Activated CD4-positive, alpha-beta T cell treated with anti-CD3 and anti-CD28 coated beads for 36 hours (primary cell): ENCODE data around the gene FIS1. TPM values are rescaled to one million over a fixed set of nuclear protein-coding genes. Genes with fewer than 3 reads are reported as not detected.
"Not testable (repeated sequence)": the region's sequence is repeated elsewhere in the genome, so short reads cannot be mapped to it uniquely, and the experiment has no call there.

Source experiments
- ATAC-seq: fragments of 200-7000 bp; cut with Tn5 transposase; one replicate; pipeline ENCODE4 v1.10.0; 2021; ENCODE audit warnings: mild to moderate bottlenecking, moderate library complexity
- CTCF ChIA-PET: fragments of 350-600 bp; sonication (Branson Sonifier 250); formaldehyde crosslinking; loops from one replicate; lab custom pipeline; 2021; ENCODE audit warnings: antibody characterized with exemption; lab: Charles Lee
- POLR2A ChIA-PET: fragments of 350-600 bp; sonication (Branson Sonifier 250); formaldehyde crosslinking; loops from one replicate; lab custom pipeline; 2021; ENCODE audit warnings: antibody characterized with exemption, inconsistent platforms; lab: Charles Lee
- DNase-seq: peaks from one replicate; pipeline ENCODE4 v3.0.0-alpha.2; 2020
- H3K27ac Mint-ChIP-seq: one replicate; pipeline ENCODE4 v1.8.0; 2021; ENCODE audit warnings: mixed read lengths
- H3K27me3 Mint-ChIP-seq: one replicate; pipeline ENCODE4 v1.8.0; 2021; ENCODE audit warnings: mixed read lengths
- H3K36me3 Mint-ChIP-seq: one replicate; pipeline ENCODE4 v1.8.0; 2021; ENCODE audit warnings: low read depth, mixed read lengths
- H3K4me1 Mint-ChIP-seq: one replicate; pipeline ENCODE4 v1.8.0; 2021; ENCODE audit warnings: mixed read lengths
- H3K4me3 Mint-ChIP-seq: one replicate; pipeline ENCODE4 v1.8.0; 2021; ENCODE audit warnings: mild to moderate bottlenecking, moderate library complexity, mixed read lengths
- H3K9me3 Mint-ChIP-seq: one replicate; pipeline ENCODE4 v1.8.0; 2021; ENCODE audit warnings: low read depth, mixed read lengths
- intact Hi-C, 2 experiments: fragments of 100-400 bp; cut with DNase I in 1 of 2; cut with micrococcal nuclease in 1 of 2; formaldehyde crosslinking; loops; one replicate each; pipeline versions ENCODE4 v1.14.2 to v1.15.1; 2022 to 2024; cut with DNase I, micrococcal nuclease
- total RNA-seq, 2 experiments: library from RNA; stranded (reverse); gene quantifications; one replicate each; pipeline ENCODE4 v1.2.3, GENCODE V29; 2021

FIS1 gene
- total RNA-seq: 10 to 100 TPM; 70.5 to 92.6 TPM

- peak within 1 kb of the TSS; percentile 97 for H3K27ac Mint-ChIP-seq
- ChIA-PET POLR2A (interaction anchor here (0.5 to 0.9 kb wide), 7 partner anchors 8 to 814 kb away, joined by 3 to 7 read pairs (median 3); partner anchors contain the start of genes PLOD3 and ZNHIT1), CTCF (interaction anchor here (0.5 to 3.8 kb wide), 18 partner anchors 9 to 539 kb away, joined by 3 to 44 read pairs (median 4); partner anchors contain the start of genes IFT22, PLOD3, POP7 and TRIM56)
- H3K4me1 Mint-ChIP-seq: peaks cover 25% of the 10 kb centered on the region
- H3K27me3 Mint-ChIP-seq: no peaks in the 10 kb centered on the region
- no peaks in the 10 kb centered on the region for H3K9me3 Mint-ChIP-seq
- intact Hi-C loops: loop anchor here (1.0 to 10.0 kb wide), 11 partner anchors 8 to 570 kb away; partner anchors contain the start of genes TRIM56 (in 2 of the 2), ZNHIT1 (in 2 of the 2), AP1S1 (in 1 of the 2) and GNB2 (in 1 of the 2)
- peaks cover 34% of the 10 kb centered on the region for H3K36me3 Mint-ChIP-seq
- peak; percentile 96 for ATAC-seq
- peak within 1 kb of the TSS; percentile 97 for H3K4me3 Mint-ChIP-seq
- peak; percentile 97 for DNase-seq
These were observed at the start of gene FIS1 for GRCh38 chr7:101244375-101245146. TSS of gene FIS1 (minus strand) at chr7:101245081. CDS start at chr7:101245004, 77 bp downstream.

GRCh38 chr7:101294039-101294831 is 49.4 kb upstream of the FIS1 start:
- Mint-ChIP-seq H3K27me3 (peaks cover 30% of the 10 kb centered on the region), H3K4me1 (peaks cover 3% of the 10 kb centered on the region), H3K4me3 (no peak overlapping the region), H3K9me3 (no peaks in the 10 kb centered on the region), H3K36me3 (no peaks in the 10 kb centered on the region), H3K27ac (no peak overlapping the region)
- ChIA-PET POLR2A (no interaction called here), CTCF (interaction anchor here (0.6 to 1.0 kb wide), 2 partner anchors 27 to 149 kb away, joined by 3 read pairs; partner anchors contain the start of gene IFT22)
- DNase-seq: no peak
- intact Hi-C loops: no loop called here
- ATAC-seq: no peak

- H3K36me3 Mint-ChIP-seq, H3K9me3 Mint-ChIP-seq, ATAC-seq, DNase-seq, H3K27ac Mint-ChIP-seq, H3K4me1 Mint-ChIP-seq, POLR2A ChIA-PET, intact Hi-C loops, H3K4me3 Mint-ChIP-seq: not testable (repeated sequence)
- CTCF ChIA-PET: interaction anchor here (0.6 to 1.4 kb wide), 4 partner anchors 28 to 148 kb away, joined by 3 read pairs; partner anchors contain the start of gene IFT22
- H3K27me3 Mint-ChIP-seq: peaks cover 28% of the 10 kb centered on the region
These were observed 48.5 kb upstream of the FIS1 start for GRCh38 chr7:101293069-101294021.

GRCh38 chr7:101292566-101292965 is 47.7 kb upstream of the FIS1 start:
- intact Hi-C loops, H3K27ac Mint-ChIP-seq, H3K4me3 Mint-ChIP-seq, H3K36me3 Mint-ChIP-seq, H3K9me3 Mint-ChIP-seq, DNase-seq, POLR2A ChIA-PET, ATAC-seq, H3K4me1 Mint-ChIP-seq: not testable (repeated sequence)
- CTCF ChIA-PET: interaction anchor here (0.9 to 1.4 kb wide), 2 partner anchors 10 to 100 kb away, joined by 3 to 4 read pairs; no protein-coding TSS in a partner anchor
- peaks cover 24% of the 10 kb centered on the region for H3K27me3 Mint-ChIP-seq

- H3K4me1 Mint-ChIP-seq, H3K9me3 Mint-ChIP-seq, intact Hi-C loops, H3K4me3 Mint-ChIP-seq, H3K27ac Mint-ChIP-seq, H3K36me3 Mint-ChIP-seq: not testable (repeated sequence)
- DNase-seq (peak; percentile 80), ATAC-seq (peak; percentile 63)
- ChIA-PET CTCF (interaction anchor here (0.6 to 1.9 kb wide), 21 partner anchors 8 to 1314 kb away, joined by 3 to 11 read pairs (median 4); partner anchors contain the start of genes AZGP1, IFT22, PLOD3 and VGF), POLR2A (interaction anchor here (1.1 kb wide), 1 partner anchor 11 kb away, joined by 3 read pairs; no protein-coding TSS in a partner anchor)
- peaks cover 19% of the 10 kb centered on the region for H3K27me3 Mint-ChIP-seq
These were observed 45.5 kb upstream of the FIS1 start for GRCh38 chr7:101290186-101291037.

- DNase-seq (peak; percentile 55), ATAC-seq (peak; percentile 95)
- POLR2A ChIA-PET, H3K4me1 Mint-ChIP-seq, H3K9me3 Mint-ChIP-seq, H3K4me3 Mint-ChIP-seq, H3K27ac Mint-ChIP-seq, H3K36me3 Mint-ChIP-seq: not testable (repeated sequence)
- H3K27me3 Mint-ChIP-seq: peaks cover 19% of the 10 kb centered on the region
- intact Hi-C loops: loop anchor here in 1 of 2 experiments (10.0 kb wide), 1 partner anchor 75 kb away; the partner anchor contains the start of genes PLOD3 and ZNHIT1
- CTCF ChIA-PET: interaction anchor here (0.7 to 1.9 kb wide), 8 partner anchors 9 to 146 kb away, joined by 3 to 11 read pairs (median 5); partner anchors contain the start of genes PLOD3 and ZNHIT1
These were observed 44.8 kb upstream of the FIS1 start for GRCh38 chr7:101289687-101290086.

- Mint-ChIP-seq H3K4me1 (peaks cover 9% of the 10 kb centered on the region), H3K9me3 (no peaks in the 10 kb centered on the region), H3K36me3 (no peaks in the 10 kb centered on the region), H3K27ac (no peak overlapping the region), H3K27me3 (peaks cover 12% of the 10 kb centered on the region), H3K4me3 (no peak overlapping the region)
- POLR2A ChIA-PET: no interaction called here
- CTCF ChIA-PET: no interaction called here
- intact Hi-C loops: loop anchor here in 1 of 2 experiments (10.0 kb wide), 1 partner anchor 74 kb away; the partner anchor contains the start of genes PLOD3 and ZNHIT1
- ATAC-seq: no peak
- no peak for DNase-seq
These were observed 43.6 kb upstream of the FIS1 start for GRCh38 chr7:101288439-101288838.

- no peak overlapping the region for H3K27ac Mint-ChIP-seq
- POLR2A ChIA-PET: no interaction called here
- H3K36me3 Mint-ChIP-seq: no peaks in the 10 kb centered on the region
- H3K4me3 Mint-ChIP-seq: no peak overlapping the region
- peaks cover 14% of the 10 kb centered on the region for H3K4me1 Mint-ChIP-seq
- DNase-seq (peak; percentile 6), ATAC-seq (no peak)
- H3K27me3 Mint-ChIP-seq: peaks cover 10% of the 10 kb centered on the region
- H3K9me3 Mint-ChIP-seq: no peaks in the 10 kb centered on the region
- CTCF ChIA-PET: interaction anchor here (0.6 kb wide), 1 partner anchor 169 kb away, joined by 3 read pairs; no protein-coding TSS in a partner anchor
- intact Hi-C loops: loop anchor here in 1 of 2 experiments (10.0 kb wide), 1 partner anchor 72 kb away; the partner anchor contains the start of genes PLOD3 and ZNHIT1
These were observed 42.2 kb upstream of the FIS1 start for GRCh38 chr7:101287032-101287431.

GRCh38 chr7:101285880-101286279 is 41.0 kb upstream of the FIS1 start:
- H3K27ac Mint-ChIP-seq, DNase-seq, CTCF ChIA-PET, H3K9me3 Mint-ChIP-seq, H3K4me3 Mint-ChIP-seq, H3K27me3 Mint-ChIP-seq, H3K36me3 Mint-ChIP-seq, ATAC-seq, POLR2A ChIA-PET: not testable (repeated sequence)
- intact Hi-C loops: loop anchor here in 1 of 2 experiments (10.0 kb wide), 1 partner anchor 71 kb away; the partner anchor contains the start of genes PLOD3 and ZNHIT1
- peaks cover 14% of the 10 kb centered on the region for H3K4me1 Mint-ChIP-seq
